ENCODE measurements around the gene CD19. TPM values are rescaled to one million over a fixed set of nuclear protein-coding genes. Genes with fewer than 3 reads are reported as not detected.

Gene CD19
- total and polyA plus RNA-seq, 2 of the 8 experiments (the other 6 are each of a cell fraction or from before 2014, with no cell fraction given), result 0.57 to 0.65 TPM

DNA sequence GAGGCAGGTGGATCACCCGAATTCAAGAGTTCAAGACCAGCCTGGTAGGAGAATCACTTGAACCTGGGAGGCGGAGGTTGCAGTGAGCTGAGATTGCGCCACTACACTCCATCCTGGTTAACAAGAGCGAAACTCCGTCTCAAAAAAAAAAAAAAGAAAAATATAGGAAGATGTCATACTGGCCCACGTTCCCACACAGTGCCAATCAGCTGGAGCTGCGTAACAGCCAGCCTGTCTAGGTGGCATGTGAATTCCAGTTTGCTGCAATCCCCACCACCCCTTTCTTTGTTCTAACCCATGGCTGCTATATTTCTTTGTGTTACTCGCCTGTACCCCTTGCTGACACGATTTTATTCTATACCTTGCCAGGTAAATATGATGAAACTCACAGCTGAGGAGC is 26.4 kb downstream of the CD19 start:
- Histone ChIP-seq H3K36me3 (ENCODE audit: control insufficient read depth in 2 of 4, insufficient read depth in 4 of 4, low read length in 3 of 4) (peaks cover 29 to 77% (median 62%) of the 10 kb centered on the region in 4 experiments), H3K79me2 (ENCODE audit: control insufficient read depth in 1 of 2, insufficient read depth in 2 of 2, low read length in 2 of 2) (peaks cover 0 to 3% of the 10 kb centered on the region in 2 experiments; a peak in 1 of 4 replicates), H3K23ac (ENCODE audit: insufficient read length) (no peak overlapping the region), H2BK120ac (replicated peaks; ENCODE audit: low read depth, low read length) (no peak overlapping the region), H2AFZ (ENCODE audit: low read length) (no peak overlapping the region), H4K8ac (ENCODE audit: extremely low read depth, insufficient read depth, low read length) (no peak overlapping the region), H4K5ac (ENCODE audit: insufficient read length, low read depth, low read length) (no peak overlapping the region), H2BK12ac (ENCODE audit: low read depth, low read length) (no peak overlapping the region), H2BK15ac (ENCODE audit: low read length) (no peak overlapping the region), H3K4me3 (ENCODE audit: extremely low read depth in 1 of 4, insufficient read depth in 2 of 4, low read depth in 3 of 4, low read length in 4 of 4) (no peak overlapping the region), H3K23me2 (ENCODE audit: low read depth, low read length) (no peaks in the 10 kb centered on the region), H4K20me1 (replicated peaks in 1 of 2; ENCODE audit: control insufficient read depth in 1 of 2, insufficient read depth in 2 of 2, low read length in 2 of 2) (peaks cover 3 to 4% of the 10 kb centered on the region in 2 experiments), H2BK20ac (ENCODE audit: low read length) (no peak overlapping the region), H3K4me2 (ENCODE audit: insufficient read depth in 1 of 2, low read depth in 2 of 2, low read length in 2 of 2) (no peak overlapping the region), H3K18ac (ENCODE audit: extremely low read depth, low read length) (no peak overlapping the region), H2BK5ac (ENCODE audit: low read depth, low read length) (no peak overlapping the region), H3K4ac (replicated peaks; ENCODE audit: insufficient read length, low read depth, low read length) (no peak overlapping the region), H3K14ac (ENCODE audit: insufficient read length) (no peak overlapping the region), H2AK5ac (ENCODE audit: low read depth, low read length) (no peak overlapping the region), H4K91ac (replicated peaks; ENCODE audit: insufficient read length, low read length) (no peak overlapping the region), H3K27me3 (replicated peaks in 1 of 4; ENCODE audit: control insufficient read depth in 3 of 4, extremely low read depth in 1 of 4, insufficient read depth in 3 of 4, low read length in 3 of 4) (no peaks in the 10 kb centered on the region), H3K9me3 (ENCODE audit: insufficient read depth in 2 of 2, low read depth in 1 of 2, low read length in 1 of 2) (no peaks in the 10 kb centered on the region), H3K4me1 (replicated peaks in 1 of 4; ENCODE audit: control insufficient read depth in 3 of 4, insufficient read depth in 4 of 4, low read length in 3 of 4) (no peaks in the 10 kb centered on the region), H3K79me1 (ENCODE audit: low read depth, low read length) (peaks cover 4% of the 10 kb centered on the region), H3K56ac (replicated peaks; ENCODE audit: insufficient read length, low read depth, low read length) (no peak overlapping the region), H3K27ac (ENCODE audit: low read depth, low read length) (no peak overlapping the region), H3K9ac (replicated peaks in 1 of 4; ENCODE audit: extremely low read depth in 1 of 4, low read depth in 3 of 4, low read length in 3 of 4) (no peak overlapping the region)
- no peak for FAIRE-seq
- POLR2A ChIA-PET (ENCODE audit: partially characterized antibody), result interaction anchor here (0.6 to 1.6 kb wide), 5 partner anchors 11 to 763 kb away, joined by 3 to 4 read pairs (median 3); no protein-coding TSS in a partner anchor
- WGBS, 2 experiments (ENCODE audit: extremely low coverage in 1 of 2, insufficient coverage in 1 of 2, insufficient read length in 1 of 2, insufficient replicate concordance in 2 of 2, low coverage in 1 of 2, low lambda C conversion rate in 2 of 2, missing lambda C conversion rate in 1 of 2), result 93% methylated on average over 8 of the region's 9 CpGs; no CpG with 5 or more reads in 1 of the 2 experiments
- DNase-seq (ENCODE audit: low read depth in 1 of 2, low spot score in 2 of 2), result no peak
- CTCF ChIA-PET (ENCODE audit: partially characterized antibody), result interaction anchor here (0.6 to 0.7 kb wide), 3 partner anchors 19 to 771 kb away, joined by 3 to 4 read pairs (median 3); no protein-coding TSS in a partner anchor
- TF ChIP-seq HDAC2 (IDR thresholded peaks at IDR 0.05; ENCODE audit: borderline replicate concordance in 1 of 2, low read depth in 2 of 2, low read length in 2 of 2), result no peak
- no peak for TF ChIP-seq CEBPB (IDR thresholded peaks at IDR 0.05; ENCODE audit: low read depth, low read length)
- TF ChIP-seq, protein P1, sequence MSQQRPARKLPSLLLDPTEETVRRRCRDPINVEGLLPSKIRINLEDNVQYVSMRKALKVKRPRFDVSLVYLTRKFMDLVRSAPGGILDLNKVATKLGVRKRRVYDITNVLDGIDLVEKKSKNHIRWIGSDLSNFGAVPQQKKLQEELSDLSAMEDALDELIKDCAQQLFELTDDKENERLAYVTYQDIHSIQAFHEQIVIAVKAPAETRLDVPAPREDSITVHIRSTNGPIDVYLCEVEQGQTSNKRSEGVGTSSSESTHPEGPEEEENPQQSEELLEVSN (IDR thresholded peaks at IDR 0.05), result no peak
- TF ChIP-seq CHD1 (IDR thresholded peaks at IDR 0.05; ENCODE audit: low read depth, low read length), result no peak
- no peak for TF ChIP-seq GTF2F1 (IDR thresholded peaks at IDR 0.05; ENCODE audit: borderline replicate concordance, low read depth, low read length)
- TF ChIP-seq, protein P2, sequence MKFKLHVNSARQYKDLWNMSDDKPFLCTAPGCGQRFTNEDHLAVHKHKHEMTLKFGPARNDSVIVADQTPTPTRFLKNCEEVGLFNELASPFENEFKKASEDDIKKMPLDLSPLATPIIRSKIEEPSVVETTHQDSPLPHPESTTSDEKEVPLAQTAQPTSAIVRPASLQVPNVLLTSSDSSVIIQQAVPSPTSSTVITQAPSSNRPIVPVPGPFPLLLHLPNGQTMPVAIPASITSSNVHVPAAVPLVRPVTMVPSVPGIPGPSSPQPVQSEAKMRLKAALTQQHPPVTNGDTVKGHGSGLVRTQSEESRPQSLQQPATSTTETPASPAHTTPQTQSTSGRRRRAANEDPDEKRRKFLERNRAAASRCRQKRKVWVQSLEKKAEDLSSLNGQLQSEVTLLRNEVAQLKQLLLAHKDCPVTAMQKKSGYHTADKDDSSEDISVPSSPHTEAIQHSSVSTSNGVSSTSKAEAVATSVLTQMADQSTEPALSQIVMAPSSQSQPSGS (IDR thresholded peaks at IDR 0.05; ENCODE audit: low read length), result no peak

Measured in H1 (cell line).